Dendritic cell treated with granulocyte-macrophage colony-stimulating factor and Interleukin-4, amounts not matched to agents 40 ng/mL and 50 ng/mL, for 4 days (primary cell): ENCODE data around the gene CACNA1D.

Experiments used
- H3K27ac Mint-ChIP-seq: one replicate; pipeline ENCODE4 v1.8.0; 2022; ENCODE audit warnings: mild to moderate bottlenecking, mixed read lengths
- H3K27me3 Mint-ChIP-seq: one replicate; pipeline ENCODE4 v1.8.0; 2022; ENCODE audit warnings: mild to moderate bottlenecking, mixed read lengths
- H3K36me3 Mint-ChIP-seq: one replicate; pipeline ENCODE4 v1.8.0; 2022; ENCODE audit warnings: low read depth, mixed read lengths
- H3K4me1 Mint-ChIP-seq: one replicate; pipeline ENCODE4 v1.8.0; 2022; ENCODE audit warnings: low read depth, mixed read lengths
- H3K4me3 Mint-ChIP-seq: one replicate; pipeline ENCODE4 v1.8.0; 2022; ENCODE audit warnings: mild to moderate bottlenecking, moderate library complexity, mixed read lengths
- H3K9me3 Mint-ChIP-seq: one replicate; pipeline ENCODE4 v1.8.0; 2022; ENCODE audit warnings: mixed read lengths
- intact Hi-C: fragments of 100-400 bp; cut with micrococcal nuclease; formaldehyde crosslinking; loops from one replicate; pipeline ENCODE4 v1.15.0; 2022

The CACNA1D gene

DNA sequence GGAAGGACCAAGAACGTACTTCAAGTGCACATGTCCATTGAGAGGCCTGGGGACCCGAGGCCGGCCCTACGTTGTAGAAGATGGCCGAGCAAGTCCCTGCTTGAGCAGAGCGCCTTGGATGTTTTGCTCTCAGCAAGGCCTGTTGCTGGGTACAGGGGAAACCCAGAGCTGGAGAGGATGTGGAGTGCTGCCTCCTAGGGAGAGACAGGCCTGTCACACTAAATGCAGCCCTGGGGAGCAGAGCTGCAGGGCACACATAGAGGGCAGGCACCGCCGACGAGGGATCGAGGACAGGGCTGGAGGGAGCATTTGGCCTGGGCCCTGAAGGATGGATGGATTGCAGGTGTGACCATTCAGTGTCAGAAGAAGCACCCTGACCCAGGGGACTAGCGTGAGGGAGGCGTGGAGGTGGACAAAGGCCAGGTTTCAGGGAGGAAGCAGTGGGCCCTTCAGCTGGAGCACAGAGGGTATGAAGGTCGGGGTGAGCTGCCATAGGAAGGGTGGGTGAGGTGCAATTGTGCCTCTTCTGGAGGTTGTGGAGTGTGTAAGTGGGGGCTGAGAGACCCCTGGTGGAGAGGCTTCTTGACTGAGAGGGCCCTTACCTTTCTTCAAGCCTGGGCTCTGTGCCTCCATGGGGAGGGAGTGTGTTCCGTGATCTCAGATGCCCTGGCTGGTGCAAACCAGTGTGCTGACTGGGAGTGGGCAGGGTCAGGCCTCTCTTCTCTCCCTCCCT lies 209.4 kb downstream of the CACNA1D start:
- no peak overlapping the region for H3K4me3 Mint-ChIP-seq
- intact Hi-C loops = loop anchor here (10.0 kb wide), 1 partner anchor 151 kb away; no protein-coding TSS in a partner anchor
- H3K27ac Mint-ChIP-seq = peak overlapping the region; percentile 2
- peaks cover 11% of the 10 kb centered on the region for H3K27me3 Mint-ChIP-seq
- H3K36me3 Mint-ChIP-seq = no peaks in the 10 kb centered on the region
- peaks cover 35% of the 10 kb centered on the region for H3K4me1 Mint-ChIP-seq
- no peaks in the 10 kb centered on the region for H3K9me3 Mint-ChIP-seq

GRCh38 chr3:53704363-53704725 lies 209.9 kb downstream of the CACNA1D start:
- Mint-ChIP-seq H3K27ac (no peak overlapping the region), H3K4me3 (no peak overlapping the region), H3K9me3 (no peaks in the 10 kb centered on the region), H3K36me3 (no peaks in the 10 kb centered on the region), H3K27me3 (peaks cover 9% of the 10 kb centered on the region), H3K4me1 (peaks cover 38% of the 10 kb centered on the region)
- intact Hi-C loops = loop anchor here (10.0 kb wide), 1 partner anchor 150 kb away; no protein-coding TSS in a partner anchor

DNA sequence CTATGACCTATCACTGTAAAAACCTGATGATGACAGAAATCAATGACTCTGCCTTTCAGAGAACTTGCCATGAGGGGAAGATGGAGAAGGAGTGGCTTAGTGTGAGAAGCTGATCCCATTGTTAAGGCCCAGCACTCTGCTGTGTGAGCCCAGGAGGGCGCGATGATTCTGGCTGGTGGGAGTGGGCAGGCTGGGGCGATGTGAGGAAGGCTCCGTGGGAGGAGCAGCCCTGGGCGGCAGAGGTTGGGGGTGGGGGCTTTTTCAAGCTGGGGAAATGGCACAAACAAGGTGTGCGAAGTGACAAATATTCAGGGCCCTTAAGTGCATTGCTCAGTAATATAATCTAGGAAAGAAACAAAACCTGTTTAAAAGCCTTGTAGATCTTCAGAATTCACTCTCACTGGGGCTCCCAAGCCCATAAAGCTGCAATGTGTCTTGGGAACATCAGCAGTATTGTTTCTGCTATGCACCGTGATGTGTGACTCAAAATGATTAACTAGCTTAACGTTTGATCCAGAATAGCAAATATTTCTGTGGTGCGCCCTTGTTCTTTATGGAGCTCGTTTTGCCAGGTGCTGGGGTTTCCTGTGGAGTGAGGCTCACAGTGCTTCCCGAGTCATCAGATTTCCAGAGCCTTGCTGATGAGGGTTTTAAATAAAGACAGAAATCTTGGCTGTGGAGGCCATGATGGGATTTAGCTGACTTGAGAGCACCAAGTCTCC lies 210.8 kb downstream of the CACNA1D start:
- H3K4me1 Mint-ChIP-seq = peaks cover 42% of the 10 kb centered on the region
- intact Hi-C loops = loop anchor here (10.0 kb wide), 1 partner anchor 150 kb away; no protein-coding TSS in a partner anchor
- H3K27me3 Mint-ChIP-seq = peaks cover 9% of the 10 kb centered on the region
- H3K4me3 Mint-ChIP-seq = no peak overlapping the region
- no peaks in the 10 kb centered on the region for H3K9me3 Mint-ChIP-seq
- H3K36me3 Mint-ChIP-seq = no peaks in the 10 kb centered on the region
- H3K27ac Mint-ChIP-seq = no peak overlapping the region

DNA sequence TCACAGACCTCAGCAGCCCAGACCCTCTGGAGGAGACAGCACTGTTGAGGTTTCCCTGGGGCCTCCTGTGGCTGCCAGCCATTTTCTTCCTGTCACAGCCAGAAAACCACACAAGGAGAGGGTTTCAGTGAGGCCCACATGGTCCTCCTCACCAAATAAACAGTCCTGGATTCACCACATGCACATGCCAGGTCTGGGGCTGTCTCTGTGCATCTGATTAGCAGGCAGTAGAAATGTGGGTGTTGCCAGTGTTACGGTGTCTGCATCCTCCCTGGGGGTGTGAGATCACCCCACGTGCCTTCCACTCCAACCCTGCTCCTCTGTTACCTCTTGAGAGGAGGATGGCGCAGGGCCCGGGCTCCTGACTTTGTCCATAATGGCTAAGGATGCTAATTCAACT lies 211.4 kb downstream of the CACNA1D start:
- intact Hi-C loops = loop anchor here (10.0 kb wide), 1 partner anchor 149 kb away; no protein-coding TSS in a partner anchor

DNA sequence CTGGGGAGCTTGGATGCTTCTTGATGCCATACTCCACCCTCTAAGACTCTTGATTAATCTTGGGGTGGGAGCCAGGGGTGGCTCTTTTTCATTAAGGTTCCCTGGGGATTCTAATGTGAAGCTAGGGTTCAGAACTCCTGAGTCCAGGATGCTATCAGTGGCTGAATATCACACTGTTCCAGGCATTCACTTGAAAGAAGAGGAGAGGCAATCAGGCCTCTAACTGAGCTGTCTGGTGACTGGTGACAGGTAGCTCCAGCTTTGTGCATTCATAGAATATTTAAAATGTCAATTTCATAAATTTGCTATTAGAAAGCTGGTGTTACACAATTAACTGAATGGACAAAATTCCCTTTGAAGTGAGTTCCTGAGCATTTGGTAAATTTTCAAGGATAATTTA lies 212.8 kb downstream of the CACNA1D start:
- intact Hi-C loops = loop anchor here (10.0 kb wide), 1 partner anchor 148 kb away; no protein-coding TSS in a partner anchor
- no peaks in the 10 kb centered on the region for H3K9me3 Mint-ChIP-seq

More for the DNA sequence above, 211.4 kb downstream of the CACNA1D start:
- Mint-ChIP-seq H3K4me3 (no peak overlapping the region), H3K27me3 (peaks cover 9% of the 10 kb centered on the region), H3K36me3 (no peaks in the 10 kb centered on the region), H3K9me3 (no peaks in the 10 kb centered on the region), H3K27ac (no peak overlapping the region), H3K4me1 (peaks cover 45% of the 10 kb centered on the region)

DNA sequence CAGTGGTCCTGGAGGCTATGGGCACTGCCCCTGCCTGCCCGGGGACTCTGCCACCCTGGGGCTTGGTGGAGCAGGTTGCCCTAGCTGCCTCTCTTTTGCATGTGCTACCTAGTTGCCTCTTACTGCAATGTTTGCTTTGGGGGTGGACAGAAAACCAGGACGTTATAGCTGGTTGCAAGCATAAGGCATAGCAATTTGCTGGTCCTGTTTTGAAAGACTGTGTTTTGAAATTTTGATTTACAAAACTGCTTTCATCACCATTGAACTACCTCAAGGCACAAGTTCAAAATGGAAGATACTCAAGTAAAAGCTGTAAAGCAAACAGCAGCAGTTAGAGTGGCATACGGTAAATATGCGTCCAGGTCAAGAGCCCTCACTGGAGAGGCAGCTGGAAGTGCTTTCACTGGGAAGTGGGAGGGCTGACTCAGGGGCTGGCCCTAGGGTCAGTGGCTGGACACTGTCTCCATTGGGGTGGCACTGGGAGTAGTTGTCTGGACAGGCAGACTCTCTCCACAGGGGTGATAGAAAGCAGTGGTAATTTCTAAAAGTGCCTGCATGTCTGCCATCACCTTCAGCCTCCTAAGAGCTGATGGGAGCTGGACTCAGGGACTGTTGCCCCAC lies 213.7 kb downstream of the CACNA1D start:
- H3K4me1 Mint-ChIP-seq = peaks cover 57% of the 10 kb centered on the region
- H3K36me3 Mint-ChIP-seq = no peaks in the 10 kb centered on the region
- no peak overlapping the region for H3K4me3 Mint-ChIP-seq
- H3K27ac Mint-ChIP-seq = no peak overlapping the region
- no peaks in the 10 kb centered on the region for H3K9me3 Mint-ChIP-seq
- peaks cover 9% of the 10 kb centered on the region for H3K27me3 Mint-ChIP-seq
- intact Hi-C loops = loop anchor here (10.0 kb wide), 1 partner anchor 147 kb away; no protein-coding TSS in a partner anchor

More for the DNA sequence above, 212.8 kb downstream of the CACNA1D start:
- Mint-ChIP-seq H3K27me3 (peaks cover 9% of the 10 kb centered on the region), H3K27ac (no peak overlapping the region), H3K4me3 (no peak overlapping the region), H3K4me1 (peaks cover 55% of the 10 kb centered on the region), H3K36me3 (no peaks in the 10 kb centered on the region)

DNA sequence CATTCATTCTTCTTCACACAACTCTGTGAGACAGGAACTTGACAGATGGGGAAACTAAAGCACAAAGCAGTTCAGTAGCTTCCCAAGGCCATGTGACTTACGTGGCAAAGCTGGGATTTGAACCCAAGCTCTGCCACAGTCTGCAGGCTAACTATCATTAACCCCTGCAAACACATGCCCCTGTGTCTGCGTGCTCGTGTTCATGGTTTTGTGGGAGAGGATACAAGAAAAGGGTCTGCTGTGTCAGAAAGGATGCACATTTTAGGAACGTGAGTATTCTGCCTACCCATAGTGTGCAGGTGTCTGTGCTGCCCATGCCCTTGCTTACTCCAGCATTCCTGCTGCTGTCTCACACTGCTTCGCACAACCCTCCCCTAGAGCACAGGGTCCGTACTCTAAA lies 214.8 kb downstream of the CACNA1D start:
- Mint-ChIP-seq H3K4me3 (no peak overlapping the region), H3K27ac (peak overlapping the region; percentile 41), H3K9me3 (no peaks in the 10 kb centered on the region), H3K27me3 (peaks cover 7% of the 10 kb centered on the region), H3K4me1 (peaks cover 52% of the 10 kb centered on the region), H3K36me3 (no peaks in the 10 kb centered on the region)
- intact Hi-C loops = loop anchor here (10.0 kb wide), 1 partner anchor 146 kb away; no protein-coding TSS in a partner anchor

GRCh38 chr3:53709860-53710674 lies 215.7 kb downstream of the CACNA1D start:
- Mint-ChIP-seq H3K9me3 (no peaks in the 10 kb centered on the region), H3K27me3 (peaks cover 5% of the 10 kb centered on the region), H3K27ac (peak overlapping the region; percentile 41), H3K4me1 (peaks cover 48% of the 10 kb centered on the region), H3K36me3 (no peaks in the 10 kb centered on the region), H3K4me3 (no peak overlapping the region)
- intact Hi-C loops = loop anchor here (5.0 to 10.0 kb wide), 2 partner anchors 145 to 333 kb away; no protein-coding TSS in a partner anchor

GRCh38 chr3:53711387-53711786 lies 217.0 kb downstream of the CACNA1D start:
- Mint-ChIP-seq H3K9me3 (no peaks in the 10 kb centered on the region), H3K4me3 (no peak overlapping the region), H3K27ac (peak overlapping the region; percentile 40), H3K27me3 (peaks cover 9% of the 10 kb centered on the region), H3K36me3 (no peaks in the 10 kb centered on the region), H3K4me1 (peaks cover 48% of the 10 kb centered on the region)
- intact Hi-C loops = loop anchor here (5.0 kb wide), 1 partner anchor 334 kb away; no protein-coding TSS in a partner anchor

DNA sequence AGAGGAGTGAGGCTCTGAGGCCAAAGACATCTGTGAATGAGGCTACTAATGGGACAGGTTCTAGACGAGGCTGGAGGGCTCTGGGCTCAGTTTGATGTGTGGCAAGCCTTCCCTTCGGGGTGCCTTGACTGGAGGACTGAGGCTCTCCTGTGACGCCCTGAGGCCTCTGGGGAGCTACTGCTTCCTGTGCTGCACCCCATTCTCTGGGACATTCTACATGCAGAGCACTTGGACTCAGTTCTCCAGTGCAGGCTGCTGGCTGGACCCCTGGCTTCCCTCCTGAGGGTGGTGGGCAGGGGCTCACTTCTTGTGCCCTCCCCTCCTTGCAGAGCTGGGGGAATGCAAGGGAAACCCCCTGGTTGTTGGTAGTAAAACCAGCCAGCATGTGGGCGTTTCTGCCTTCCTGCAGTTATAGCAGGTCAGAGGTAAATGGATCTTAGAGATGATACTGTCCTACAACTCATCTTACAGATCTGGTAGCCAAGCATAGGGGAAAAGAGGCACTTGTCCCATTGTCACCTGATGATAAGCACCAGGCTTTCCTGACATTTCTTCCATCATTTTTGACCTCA lies 218.5 kb downstream of the CACNA1D start:
- Mint-ChIP-seq H3K27ac (peak overlapping the region; percentile 37), H3K27me3 (peaks cover 18% of the 10 kb centered on the region), H3K4me3 (no peak overlapping the region), H3K4me1 (peaks cover 61% of the 10 kb centered on the region), H3K36me3 (no peaks in the 10 kb centered on the region), H3K9me3 (no peaks in the 10 kb centered on the region)
- intact Hi-C loops = loop anchor here (5.0 kb wide), 1 partner anchor 336 kb away; no protein-coding TSS in a partner anchor

GRCh38 chr3:53713626-53714025 lies 219.2 kb downstream of the CACNA1D start:
- Mint-ChIP-seq H3K4me3 (no peak overlapping the region), H3K27me3 (peaks cover 20% of the 10 kb centered on the region), H3K36me3 (no peaks in the 10 kb centered on the region), H3K9me3 (no peaks in the 10 kb centered on the region), H3K4me1 (peaks cover 54% of the 10 kb centered on the region), H3K27ac (no peak overlapping the region)
- intact Hi-C loops = loop anchor here (5.0 kb wide), 1 partner anchor 336 kb away; no protein-coding TSS in a partner anchor

- H3K36me3 Mint-ChIP-seq = no peaks in the 10 kb centered on the region
- H3K27me3 Mint-ChIP-seq = peaks cover 32% of the 10 kb centered on the region
- peaks cover 43% of the 10 kb centered on the region for H3K4me1 Mint-ChIP-seq
Observed at GRCh38 chr3:53715815-53716483, 221.5 kb downstream of the CACNA1D start.

More at GRCh38 chr3:53715815-53716483, 221.5 kb downstream of the CACNA1D start:
- intact Hi-C loops = loop anchor here (5.0 kb wide), 1 partner anchor 36 kb away; no protein-coding TSS in a partner anchor
- Mint-ChIP-seq H3K4me3 (no peak overlapping the region), H3K27ac (peak overlapping the region; percentile 42), H3K9me3 (no peaks in the 10 kb centered on the region)
